Measurements from ENCODE around the gene GAL3ST3. TPM values are rescaled to one million over a fixed set of nuclear protein-coding genes. Genes with fewer than 3 reads are reported as not detected.

GAL3ST3 gene
- total RNA-seq, 2 donors from 2014 or later: 22.7 to 29.0 TPM

DNA sequence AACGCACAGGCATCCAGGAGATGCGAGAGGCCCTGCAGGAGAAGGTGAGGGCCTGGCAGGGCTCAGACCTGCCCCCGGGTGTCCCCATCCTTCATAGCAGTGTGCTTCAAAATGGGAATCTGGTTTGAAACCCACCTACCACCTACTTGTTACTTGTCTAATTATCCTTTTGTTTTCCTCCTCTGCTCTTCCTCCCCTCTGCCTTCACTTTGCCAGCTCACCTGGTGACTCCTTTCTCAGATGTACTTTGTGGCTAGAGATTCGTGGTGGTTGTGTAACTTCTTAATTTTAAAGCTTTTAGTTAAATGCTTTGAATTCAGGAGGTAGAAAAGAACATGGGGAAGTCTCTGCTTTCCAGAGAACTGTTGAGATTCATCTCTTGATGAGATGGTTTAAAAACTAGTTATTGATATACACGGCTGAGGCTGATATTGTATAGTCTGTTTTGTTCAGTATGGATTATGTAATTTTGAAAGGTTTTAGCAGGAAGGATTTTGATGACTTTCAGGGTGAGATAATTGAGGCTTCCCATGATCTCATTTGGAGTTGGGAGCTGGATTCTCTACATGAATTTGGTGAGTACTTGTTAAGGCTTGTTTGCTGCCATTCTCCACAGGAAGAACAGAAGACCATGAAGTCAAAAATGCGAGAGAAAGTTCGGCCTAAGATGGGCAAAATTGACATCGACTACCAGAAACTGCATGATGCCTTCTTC lies 11.2 kb upstream of the GAL3ST3 start:
- Histone ChIP-seq H3K27ac (no peak overlapping the region), H3K36me3 (peaks cover 100% of the 10 kb centered on the region), H3K4me1 (no peaks in the 10 kb centered on the region), H3K27me3 (no peaks in the 10 kb centered on the region), H3K9me3 (no peaks in the 10 kb centered on the region), H3K4me3 (no peak overlapping the region)
- DNase-seq (ENCODE audit: low spot score): no peak
- TF ChIP-seq CTCF (IDR thresholded peaks at IDR 0.05): no peak

- Histone ChIP-seq H3K36me3 (peaks cover 74% of the 10 kb centered on the region), H3K9me3 (no peaks in the 10 kb centered on the region), H3K4me3 (no peak overlapping the region), H3K27ac (no peak overlapping the region), H3K27me3 (no peaks in the 10 kb centered on the region), H3K4me1 (peaks cover 0 to 16% of the 10 kb centered on the region in 2 donors)
- DNase-seq (ENCODE audit: low spot score): no peak
- no peak for TF ChIP-seq CTCF (IDR thresholded peaks at IDR 0.05)
Observed at GRCh38 chr11:66056501-66056900, 7.5 kb upstream of the GAL3ST3 start.

DNA sequence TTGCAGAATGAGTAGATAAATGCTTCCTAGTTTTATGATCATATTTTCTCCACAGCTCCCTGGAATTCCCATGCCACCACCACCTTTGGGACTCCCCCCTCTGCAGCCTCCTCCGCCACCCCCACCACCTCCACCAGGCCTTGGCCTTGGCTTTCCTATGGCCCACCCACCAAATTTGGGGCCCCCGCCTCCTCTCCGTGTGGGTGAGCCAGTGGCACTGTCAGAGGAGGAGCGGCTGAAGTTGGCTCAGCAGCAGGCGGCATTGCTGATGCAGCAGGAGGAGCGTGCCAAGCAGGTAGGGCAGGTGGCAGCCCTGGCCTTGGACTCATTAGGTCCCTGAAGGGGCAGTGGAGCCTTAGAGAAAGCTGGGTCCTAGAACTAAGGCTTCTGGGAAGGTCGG lies 6.1 kb upstream of the GAL3ST3 start:
- Histone ChIP-seq H3K36me3 (peaks cover 59% of the 10 kb centered on the region), H3K4me3 (no peak overlapping the region), H3K4me1 (peaks cover 0 to 22% of the 10 kb centered on the region in 2 donors), H3K27ac (no peak overlapping the region), H3K9me3 (no peaks in the 10 kb centered on the region), H3K27me3 (no peaks in the 10 kb centered on the region)
- no peak for TF ChIP-seq CTCF (IDR thresholded peaks at IDR 0.05)
- no peak for DNase-seq (ENCODE audit: low spot score)

DNA sequence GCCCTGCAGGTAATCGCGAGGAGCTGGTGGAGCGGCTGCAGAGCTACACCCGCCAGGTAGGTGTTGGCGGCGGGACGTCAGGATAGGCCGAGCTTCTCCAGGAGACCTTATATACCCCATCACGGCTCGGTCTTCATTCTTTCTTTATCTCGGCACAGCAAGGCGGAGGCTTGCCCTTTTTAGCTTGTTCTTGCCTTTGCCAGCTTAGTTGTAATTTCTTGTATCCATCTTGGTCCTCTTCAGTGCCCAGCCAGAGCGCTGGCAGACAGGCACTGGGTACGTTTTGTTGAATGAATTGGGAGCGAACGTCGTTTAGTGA lies 3.7 kb upstream of the GAL3ST3 start:
- Histone ChIP-seq H3K9me3 (no peaks in the 10 kb centered on the region), H3K27ac (peak overlapping the region; percentile 92 to 94), H3K27me3 (no peaks in the 10 kb centered on the region), H3K36me3 (peaks cover 35% of the 10 kb centered on the region), H3K4me1 (peaks cover 0 to 32% of the 10 kb centered on the region in 2 donors), H3K4me3 (peak overlapping the region; percentile 98 to 100)
- no peak for DNase-seq (ENCODE audit: low spot score)
- no peak for TF ChIP-seq CTCF (IDR thresholded peaks at IDR 0.05)

- peak within 1 kb of the TSS; percentile 98 to 100 for H3K4me3 ChIP-seq
- no peaks in the 10 kb centered on the region for H3K27me3 ChIP-seq
- H3K4me1 ChIP-seq: peaks cover under 1 to 38% of the 10 kb centered on the region in 2 donors
- H3K9me3 ChIP-seq: no peaks in the 10 kb centered on the region
- peak within 1 kb of the TSS; percentile 92 to 94 for H3K27ac ChIP-seq
- peak in 1 of 2 donors; percentile 29 for TF ChIP-seq CTCF (IDR thresholded peaks at IDR 0.05)
- DNase-seq (ENCODE audit: low spot score): peak; percentile 97
- peaks cover 29% of the 10 kb centered on the region for H3K36me3 ChIP-seq
Observed at GRCh38 chr11:66051766-66052663, 3.1 kb upstream of the GAL3ST3 start, which contains the start of gene SF3B2. SF3B2 (plus strand) TSS chr11:66052364; CDS start chr11:66052385, 21 bp downstream.
